ENCODE data around the gene LIPC.

- TF ChIP-seq MYC (IDR thresholded peaks at IDR 0.05; ENCODE audit: low read depth, low read length) (no peak), CTCF (IDR thresholded peaks at IDR 0.05; ENCODE audit: low read depth, low read length) (no peak), POLR2A (IDR thresholded peaks at IDR 0.05; ENCODE audit: extremely low read depth, insufficient read length) (no peak), MAX (IDR thresholded peaks at IDR 0.05; ENCODE audit: low read depth, low read length) (no peak)
Observed at GRCh38 chr15:58522865-58523264, 91.1 kb downstream of the LIPC start.
